ENCODE measurements around the gene CHI3L1.

DNA sequence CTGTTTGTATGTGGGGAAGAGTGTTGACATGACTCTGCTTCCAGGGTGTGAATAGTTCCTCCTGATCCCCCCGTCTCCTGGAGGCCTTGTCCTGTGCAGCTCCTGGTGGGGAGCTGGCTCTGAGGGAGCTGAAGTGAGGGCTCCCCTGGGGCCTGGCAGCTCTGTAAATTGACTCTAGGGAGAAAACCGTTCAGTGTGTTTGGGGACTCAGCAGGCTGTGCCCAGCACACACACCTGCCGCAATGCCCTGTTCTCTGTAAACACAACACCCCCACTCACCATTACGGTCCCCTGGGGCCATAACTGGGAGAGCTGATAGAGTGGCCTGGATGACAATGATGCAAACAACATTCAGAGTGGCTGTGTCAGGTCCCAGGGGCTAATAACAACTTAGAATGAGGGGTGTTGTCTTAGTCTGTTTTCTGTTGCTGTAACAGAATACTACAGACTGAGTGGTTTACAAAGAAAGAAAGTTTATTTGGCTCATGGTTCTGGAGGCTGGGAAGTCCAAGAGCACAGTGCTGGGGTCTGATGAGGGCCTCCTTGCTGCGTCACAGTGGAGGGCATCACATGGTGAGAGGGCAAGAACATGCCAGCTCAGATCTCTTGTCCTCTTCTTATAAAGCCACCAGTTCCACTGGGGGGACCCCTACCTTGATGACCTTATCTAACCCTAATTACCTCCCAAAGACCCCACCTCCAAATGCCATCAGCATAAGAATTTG, 43.7 kb downstream of the CHI3L1 start:
- TF ChIP-seq POLR2A (IDR thresholded peaks at IDR 0.05; ENCODE audit: low read depth) (no peak), POLR2AphosphoS5 (IDR thresholded peaks at IDR 0.05) (no peak)
- TF ChIP-seq, protein P1, sequence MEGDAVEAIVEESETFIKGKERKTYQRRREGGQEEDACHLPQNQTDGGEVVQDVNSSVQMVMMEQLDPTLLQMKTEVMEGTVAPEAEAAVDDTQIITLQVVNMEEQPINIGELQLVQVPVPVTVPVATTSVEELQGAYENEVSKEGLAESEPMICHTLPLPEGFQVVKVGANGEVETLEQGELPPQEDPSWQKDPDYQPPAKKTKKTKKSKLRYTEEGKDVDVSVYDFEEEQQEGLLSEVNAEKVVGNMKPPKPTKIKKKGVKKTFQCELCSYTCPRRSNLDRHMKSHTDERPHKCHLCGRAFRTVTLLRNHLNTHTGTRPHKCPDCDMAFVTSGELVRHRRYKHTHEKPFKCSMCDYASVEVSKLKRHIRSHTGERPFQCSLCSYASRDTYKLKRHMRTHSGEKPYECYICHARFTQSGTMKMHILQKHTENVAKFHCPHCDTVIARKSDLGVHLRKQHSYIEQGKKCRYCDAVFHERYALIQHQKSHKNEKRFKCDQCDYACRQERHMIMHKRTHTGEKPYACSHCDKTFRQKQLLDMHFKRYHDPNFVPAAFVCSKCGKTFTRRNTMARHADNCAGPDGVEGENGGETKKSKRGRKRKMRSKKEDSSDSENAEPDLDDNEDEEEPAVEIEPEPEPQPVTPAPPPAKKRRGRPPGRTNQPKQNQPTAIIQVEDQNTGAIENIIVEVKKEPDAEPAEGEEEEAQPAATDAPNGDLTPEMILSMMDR (IDR thresholded peaks at IDR 0.05) = no peak

Measured in esophagus muscularis mucosa (tissue), 3 donors.